K562 (cell line): ENCODE measurements around the gene NDUFV3. TPM values are rescaled to one million over a fixed set of nuclear protein-coding genes. Genes with fewer than 3 reads are reported as not detected.

Source experiments
- ARID3B ChIP-seq: fragments of 250-450 bp; sonication (Bioruptor Pico); IDR thresholded peaks from 2 replicates; pipeline ENCODE4 v1.4.0; 2020; ENCODE audit warnings: borderline replicate concordance
- CBX1 ChIP-seq: sonication (generic); IDR thresholded peaks from 2 replicates; pipeline ENCODE4 v1.6.1; 2016; ENCODE audit warnings: antibody characterized with exemption, low read depth, mild to moderate bottlenecking
- CREB3 ChIP-seq: fragments of 450-650 bp; conservative IDR thresholded peaks from 2 replicates; pipeline ENCODE4 v1.6.1; 2016; ENCODE audit warnings: missing genetic modification characterization, low read depth, mild to moderate bottlenecking, missing compliant biosample characterization, moderate library complexity
- CSDE1 ChIP-seq, 2 experiments: fragments of 450-650 bp; IDR thresholded peaks; 2 replicates each; pipeline ENCODE4 v1.6.1; 2016; ENCODE audit warnings: mild to moderate bottlenecking in 1 of 2
- GATAD2B ChIP-seq: fragments of 450-650 bp; IDR thresholded peaks from 2 replicates; pipeline ENCODE4 v1.6.1; 2017; ENCODE audit warnings: mild to moderate bottlenecking, borderline replicate concordance
- NR2C2 ChIP-seq, 2 experiments: fragments of 200-800 bp in 1 of 2; sonication (Bioruptor generic) in 1 of 2; sonication (generic) in 1 of 2; formaldehyde crosslinking in 1 of 2; IDR thresholded peaks; 2 replicates each; pipeline versions ENCODE4 v1.6.1 to v1.8.0; 2016 to 2022; ENCODE audit warnings: mild to moderate bottlenecking in 1 of 2, missing compliant biosample characterization in 1 of 2, missing genetic modification characterization in 1 of 2, missing genetic modification reagents in 1 of 2
- RB1 ChIP-seq: fragments of 450-650 bp; IDR thresholded peaks from 2 replicates; pipeline ENCODE4 v1.6.1; 2017; ENCODE audit warnings: low read depth, mild to moderate bottlenecking
- RBM17 ChIP-seq: fragments of 200-400 bp; formaldehyde crosslinking; IDR thresholded peaks from 2 replicates; pipeline ENCODE4 v1.6.1; 2017; ENCODE audit warnings: low read depth, mild to moderate bottlenecking, low read length, borderline replicate concordance
- SMAD1 ChIP-seq: fragments of 150-350 bp; IDR thresholded peaks from 2 replicates; pipeline ENCODE4 v1.6.1; 2014; ENCODE audit warnings: low read length, low read depth; ENCODE audit not compliant: partially characterized antibody
- SNAPC5 ChIP-seq: fragments of 250-450 bp; sonication (Bioruptor Pico); IDR thresholded peaks from 2 replicates; pipeline ENCODE4 v1.8.0; 2021; ENCODE audit warnings: moderate library complexity, mild to moderate bottlenecking, inconsistent platforms
- TCF7 ChIP-seq: sonication (generic); IDR thresholded peaks from 2 replicates; pipeline ENCODE4 v1.6.1; 2016; ENCODE audit warnings: antibody characterized with exemption, borderline replicate concordance
- ZBTB26 ChIP-seq: fragments of 450-650 bp; formaldehyde crosslinking; IDR thresholded peaks from 2 replicates; pipeline ENCODE4 v1.4.0; 2022; ENCODE audit warnings: missing genetic modification characterization
- ZNF174 ChIP-seq: fragments of 250-450 bp; sonication (Bioruptor Pico); IDR thresholded peaks from 2 replicates; pipeline ENCODE4 v1.4.0; 2020; ENCODE audit warnings: mild to moderate bottlenecking
- ZNF583 ChIP-seq: fragments of 250-450 bp; sonication (Bioruptor Pico); IDR thresholded peaks from 2 replicates; pipeline ENCODE4 v1.4.0; 2020
- ZNF717 ChIP-seq: fragments of 250-450 bp; sonication (Bioruptor Pico); IDR thresholded peaks from 2 replicates; pipeline ENCODE4 v1.5.0; 2021
- polyA plus RNA-seq, 8 experiments: library from polyadenylated mRNA; depleted of rRNA in 4 of 8; stranded (reverse) in 5 of 8; unstranded in 3 of 8; fragments of >200 nt; fragmentation: Nextera tagmentation in 2 of 8; fragmentation: Illumina TruSeq in 1 of 8; extraction: Ambion mirVana in 2 of 8; extraction: Trizol in 1 of 8; gene quantifications; 2 replicates each; pipeline versions ENCODE4 v1.2.1 to v1.2.3, GENCODE V29; 2011 to 2014; ENCODE audit warnings: inconsistent platforms in 1 of 8, missing spikeins in 1 of 8
- total RNA-seq, 7 experiments: library from RNA; depleted of rRNA in 6 of 7; stranded (reverse); fragments of >200 nt in 6 of 7; fragmentation: Illumina TruSeq in 2 of 7; extraction: Trizol in 2 of 7; gene quantifications; 2 replicates each; pipeline versions ENCODE4 v1.2.1 to v1.2.3, GENCODE V29; 2011 to 2021; ENCODE audit warnings: low replicate concordance in 1 of 7
- TF ChIP-seq, protein P1 (sequence below): IDR thresholded peaks from 2 replicates; pipeline ENCODE4 v1.6.1; 2014; ENCODE audit warnings: antibody characterized with exemption
- TF ChIP-seq, protein P2 (sequence below): fragments of 250-450 bp; sonication (Bioruptor Pico); IDR thresholded peaks from 2 replicates; pipeline ENCODE4 v1.9.0; 2021; ENCODE audit warnings: mild to moderate bottlenecking, inconsistent platforms

NDUFV3 gene
- total and polyA plus RNA-seq, 9 of the 15 experiments (the other 6 are each of a cell fraction or from before 2014, with no cell fraction given) = 19.1 to 87.8 (median 74.3) TPM

DNA sequence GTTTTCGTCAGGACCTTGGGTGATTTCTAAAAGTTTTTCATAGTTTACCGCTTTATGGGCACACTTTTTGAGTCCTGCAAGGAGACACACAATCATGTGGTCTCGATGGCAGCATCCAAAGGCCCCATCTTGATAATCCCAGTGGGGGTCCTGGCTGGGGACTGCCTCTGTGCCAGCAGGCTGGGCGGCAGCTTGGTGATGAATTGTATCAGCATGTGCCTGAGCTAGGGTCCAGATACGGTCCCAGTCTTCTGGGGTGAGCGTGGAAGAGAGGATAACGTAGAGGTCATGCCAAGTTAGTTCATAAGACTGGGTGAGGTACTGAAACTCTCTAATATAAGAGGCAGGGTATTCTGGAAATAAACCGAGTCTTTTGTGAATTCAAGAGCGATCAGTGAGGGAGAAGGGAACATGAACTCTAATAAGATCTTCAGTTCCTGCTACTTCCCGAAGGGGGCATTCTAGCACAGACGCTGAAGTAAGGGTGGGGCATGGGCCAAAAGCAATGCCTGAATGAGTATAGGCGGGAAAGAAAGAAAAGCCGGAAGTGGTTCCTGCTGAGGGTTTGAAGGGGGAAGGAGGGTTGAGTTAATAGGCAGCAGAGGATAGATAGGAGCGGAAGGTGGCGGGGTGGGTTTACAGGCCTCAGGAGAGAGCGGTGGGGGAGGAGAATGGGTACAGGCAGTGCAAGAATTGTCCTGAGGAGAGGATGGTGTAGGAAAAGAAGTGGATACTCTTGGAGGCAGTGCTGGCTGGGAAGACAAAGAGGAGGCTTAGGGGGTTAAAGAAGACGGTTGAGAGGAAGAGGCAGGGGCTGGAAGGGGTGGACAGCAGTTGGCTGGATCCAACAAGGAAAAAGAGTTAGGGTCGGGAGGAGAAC, 30.7 kb downstream of the NDUFV3 start (continued):
- TF ChIP-seq, protein P1, sequence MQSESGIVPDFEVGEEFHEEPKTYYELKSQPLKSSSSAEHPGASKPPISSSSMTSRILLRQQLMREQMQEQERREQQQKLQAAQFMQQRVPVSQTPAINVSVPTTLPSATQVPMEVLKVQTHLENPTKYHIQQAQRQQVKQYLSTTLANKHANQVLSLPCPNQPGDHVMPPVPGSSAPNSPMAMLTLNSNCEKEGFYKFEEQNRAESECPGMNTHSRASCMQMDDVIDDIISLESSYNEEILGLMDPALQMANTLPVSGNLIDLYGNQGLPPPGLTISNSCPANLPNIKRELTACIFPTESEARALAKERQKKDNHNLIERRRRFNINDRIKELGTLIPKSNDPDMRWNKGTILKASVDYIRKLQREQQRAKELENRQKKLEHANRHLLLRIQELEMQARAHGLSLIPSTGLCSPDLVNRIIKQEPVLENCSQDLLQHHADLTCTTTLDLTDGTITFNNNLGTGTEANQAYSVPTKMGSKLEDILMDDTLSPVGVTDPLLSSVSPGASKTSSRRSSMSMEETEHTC = no peak
- TF ChIP-seq NR2C2 (CRISPR knock-in tag; IDR thresholded peaks at IDR 0.05) = no peak
- TF ChIP-seq NR2C2 (tag; IDR thresholded peaks at IDR 0.05) = peak; percentile 73
- peak; percentile 58; the same call in 1 of the 2 replicates for TF ChIP-seq TCF7
- no peak for TF ChIP-seq ARID3B (CRISPR knock-in tag)
- no peak for TF ChIP-seq SMAD1
- no peak for TF ChIP-seq CBX1
- peak; percentile 96 for TF ChIP-seq ZBTB26
- TF ChIP-seq SNAPC5 (CRISPR knock-in tag) = no peak
- peak; percentile 100 for TF ChIP-seq RB1
- TF ChIP-seq ZNF174 (CRISPR knock-in tag) = no peak
- 0 out of 4 replicates have a peak, but pooled peaks of 1 of the 2 experiments have one; percentile 57 for TF ChIP-seq CSDE1 (IDR thresholded peaks at IDR 0.05)
- TF ChIP-seq ZNF717 (CRISPR knock-in tag) = no peak
- TF ChIP-seq, protein P2, sequence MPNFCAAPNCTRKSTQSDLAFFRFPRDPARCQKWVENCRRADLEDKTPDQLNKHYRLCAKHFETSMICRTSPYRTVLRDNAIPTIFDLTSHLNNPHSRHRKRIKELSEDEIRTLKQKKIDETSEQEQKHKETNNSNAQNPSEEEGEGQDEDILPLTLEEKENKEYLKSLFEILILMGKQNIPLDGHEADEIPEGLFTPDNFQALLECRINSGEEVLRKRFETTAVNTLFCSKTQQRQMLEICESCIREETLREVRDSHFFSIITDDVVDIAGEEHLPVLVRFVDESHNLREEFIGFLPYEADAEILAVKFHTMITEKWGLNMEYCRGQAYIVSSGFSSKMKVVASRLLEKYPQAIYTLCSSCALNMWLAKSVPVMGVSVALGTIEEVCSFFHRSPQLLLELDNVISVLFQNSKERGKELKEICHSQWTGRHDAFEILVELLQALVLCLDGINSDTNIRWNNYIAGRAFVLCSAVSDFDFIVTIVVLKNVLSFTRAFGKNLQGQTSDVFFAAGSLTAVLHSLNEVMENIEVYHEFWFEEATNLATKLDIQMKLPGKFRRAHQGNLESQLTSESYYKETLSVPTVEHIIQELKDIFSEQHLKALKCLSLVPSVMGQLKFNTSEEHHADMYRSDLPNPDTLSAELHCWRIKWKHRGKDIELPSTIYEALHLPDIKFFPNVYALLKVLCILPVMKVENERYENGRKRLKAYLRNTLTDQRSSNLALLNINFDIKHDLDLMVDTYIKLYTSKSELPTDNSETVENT = no peak; the same call in 1 of the 2 replicates
- TF ChIP-seq GATAD2B = no peak; the same call in 1 of the 2 replicates
- no peak for TF ChIP-seq RBM17
- no peak for TF ChIP-seq CREB3
- no peak for TF ChIP-seq ZNF583 (CRISPR knock-in tag)
